Measurements from ENCODE around the gene TAPBP. TPM values are rescaled to one million over a fixed set of nuclear protein-coding genes. Genes with fewer than 3 reads are reported as not detected.
A peak's percentile ranks its signal among the peaks of the same experiment; 100 is the strongest.

Gene TAPBP
- total and polyA plus RNA-seq, 2 donors (not counting 1 experiment from before 2014, with no cell fraction given), result 50.3 to 56.0 TPM

- H3K4me1 ChIP-seq (ENCODE audit: control insufficient read depth, extremely low read depth, insufficient read depth, low read length), result peaks cover 9% of the 10 kb centered on the region
- no peak overlapping the region for H3K4me2 ChIP-seq (ENCODE audit: extremely low read depth, insufficient read depth, low read length)
- H3K79me2 ChIP-seq (ENCODE audit: control insufficient read depth, insufficient read depth, low read length), result peaks cover 12% of the 10 kb centered on the region
- peaks cover 17% of the 10 kb centered on the region for H3K36me3 ChIP-seq (ENCODE audit: control insufficient read depth, insufficient read depth, low read length)
- no peaks in the 10 kb centered on the region for H3K9me3 ChIP-seq (ENCODE audit: control insufficient read depth, insufficient read depth, low read depth, low read length)
- H3K27me3 ChIP-seq (ENCODE audit: control insufficient read depth, insufficient read depth, low read length), result no peaks in the 10 kb centered on the region
- H3K4me3 ChIP-seq (replicated peaks in 1 of 4; ENCODE audit: control extremely low read depth in 1 of 4, insufficient read depth in 1 of 4, low read depth in 3 of 4, low read length in 4 of 4), result no peak overlapping the region
- H3K27ac ChIP-seq (ENCODE audit: insufficient read depth, low read length), result no peak overlapping the region
- TF ChIP-seq EZH2 (IDR thresholded peaks at IDR 0.05; ENCODE audit: low read length, missing control alignments) (no peak), CTCF (conservative IDR thresholded peaks at IDR 0.05 in 1 of 2, IDR thresholded peaks at IDR 0.05 in 1 of 2; ENCODE audit: low read depth in 1 of 2, low read length in 2 of 2) (no peak)
- DNase-seq (ENCODE audit: low read depth in 2 of 2), result no peak
- no peak overlapping the region for H2AFZ ChIP-seq (ENCODE audit: low read length)
- no peaks in the 10 kb centered on the region for H4K20me1 ChIP-seq (ENCODE audit: control insufficient read depth, extremely low read depth, insufficient read depth, low read length)
- H3K9ac ChIP-seq (ENCODE audit: insufficient read depth, low read length), result no peak overlapping the region
Measured at GRCh38 chr6:33294086-33294823, 19.6 kb downstream of the TAPBP start.

GRCh38 chr6:33292996-33293682 lies 20.7 kb downstream of the TAPBP start:
- no peaks in the 10 kb centered on the region for H4K20me1 ChIP-seq (ENCODE audit: control insufficient read depth, extremely low read depth, insufficient read depth, low read length)
- no peak overlapping the region for H3K4me3 ChIP-seq (replicated peaks in 1 of 4; ENCODE audit: control extremely low read depth in 1 of 4, insufficient read depth in 1 of 4, low read depth in 3 of 4, low read length in 4 of 4)
- TF ChIP-seq CTCF (conservative IDR thresholded peaks at IDR 0.05 in 1 of 2, IDR thresholded peaks at IDR 0.05 in 1 of 2; ENCODE audit: low read depth in 1 of 2, low read length in 2 of 2) (no peak), EZH2 (IDR thresholded peaks at IDR 0.05; ENCODE audit: low read length, missing control alignments) (no peak)
- H3K27ac ChIP-seq (ENCODE audit: insufficient read depth, low read length), result no peak overlapping the region
- H3K9ac ChIP-seq (ENCODE audit: insufficient read depth, low read length), result no peak overlapping the region
- no peak overlapping the region for H3K4me2 ChIP-seq (ENCODE audit: extremely low read depth, insufficient read depth, low read length)
- H2AFZ ChIP-seq (ENCODE audit: low read length), result no peak overlapping the region
- H3K9me3 ChIP-seq (ENCODE audit: control insufficient read depth, insufficient read depth, low read depth, low read length), result no peaks in the 10 kb centered on the region
- peaks cover 10% of the 10 kb centered on the region for H3K4me1 ChIP-seq (ENCODE audit: control insufficient read depth, extremely low read depth, insufficient read depth, low read length)
- H3K36me3 ChIP-seq (ENCODE audit: control insufficient read depth, insufficient read depth, low read length), result peaks cover 17% of the 10 kb centered on the region
- peaks cover 20% of the 10 kb centered on the region for H3K79me2 ChIP-seq (ENCODE audit: control insufficient read depth, insufficient read depth, low read length)
- no peak for DNase-seq (ENCODE audit: low read depth in 2 of 2)
- H3K27me3 ChIP-seq (ENCODE audit: control insufficient read depth, insufficient read depth, low read length), result no peaks in the 10 kb centered on the region

- H3K79me2 ChIP-seq (ENCODE audit: control insufficient read depth, insufficient read depth, low read length), result peaks cover 31% of the 10 kb centered on the region
- H4K20me1 ChIP-seq (ENCODE audit: control insufficient read depth, extremely low read depth, insufficient read depth, low read length), result no peaks in the 10 kb centered on the region
- TF ChIP-seq CTCF (conservative IDR thresholded peaks at IDR 0.05 in 1 of 2, IDR thresholded peaks at IDR 0.05 in 1 of 2; ENCODE audit: low read depth in 1 of 2, low read length in 2 of 2) (no peak), EZH2 (IDR thresholded peaks at IDR 0.05; ENCODE audit: low read length, missing control alignments) (no peak)
- DNase-seq (ENCODE audit: low read depth in 2 of 2), result no peak
- peak overlapping the region; percentile 100 for H3K4me2 ChIP-seq (ENCODE audit: extremely low read depth, insufficient read depth, low read length)
- peak overlapping the region; percentile 86 to 99 (median 94) for H3K4me3 ChIP-seq (replicated peaks in 1 of 4; ENCODE audit: control extremely low read depth in 1 of 4, insufficient read depth in 1 of 4, low read depth in 3 of 4, low read length in 4 of 4)
- no peak overlapping the region for H2AFZ ChIP-seq (ENCODE audit: low read length)
- H3K9ac ChIP-seq (ENCODE audit: insufficient read depth, low read length), result peak overlapping the region; percentile 73
- H3K9me3 ChIP-seq (ENCODE audit: control insufficient read depth, insufficient read depth, low read depth, low read length), result no peaks in the 10 kb centered on the region
- H3K36me3 ChIP-seq (ENCODE audit: control insufficient read depth, insufficient read depth, low read length), result peaks cover 29% of the 10 kb centered on the region
- H3K27me3 ChIP-seq (ENCODE audit: control insufficient read depth, insufficient read depth, low read length), result no peaks in the 10 kb centered on the region
- H3K27ac ChIP-seq (ENCODE audit: insufficient read depth, low read length), result peak overlapping the region; percentile 75
- H3K4me1 ChIP-seq (ENCODE audit: control insufficient read depth, extremely low read depth, insufficient read depth, low read length), result peaks cover 11% of the 10 kb centered on the region
Measured at GRCh38 chr6:33290459-33290858, 23.4 kb downstream of the TAPBP start.

Data from fibroblast of lung (primary cell).